IMR-90 (cell line): ENCODE results near the gene TOP3B.

Source experiments
- CEBPB ChIP-seq: IDR thresholded peaks from 2 replicates; pipeline ENCODE4 v1.6.1; 2012; ENCODE audit warnings: low read depth, low read length, improper control_type of control experiment
- CTCF ChIP-seq: conservative IDR thresholded peaks from 2 replicates; pipeline ENCODE4 v1.5.1; 2012; ENCODE audit warnings: mild to moderate bottlenecking, low read depth, low read length, improper control_type of control experiment
- ELK1 ChIP-seq: fragments of 150-350 bp; IDR thresholded peaks from 2 replicates; pipeline ENCODE4 v1.6.1; 2016; ENCODE audit warnings: low read depth, mild to moderate bottlenecking, low read length, moderate library complexity, borderline replicate concordance
- FOS ChIP-seq: fragments of 150-350 bp; IDR thresholded peaks from 2 replicates; pipeline ENCODE4 v1.6.1; 2016; ENCODE audit warnings: low read depth, low read length
- MAZ ChIP-seq: IDR thresholded peaks from 2 replicates; pipeline ENCODE4 v1.6.1; 2012; ENCODE audit warnings: low read depth, mild to moderate bottlenecking, low read length, improper control_type of control experiment, moderate library complexity, borderline replicate concordance
- POLR2A ChIP-seq: IDR thresholded peaks from 2 replicates; pipeline ENCODE4 v1.6.1; 2012; ENCODE audit warnings: mild to moderate bottlenecking, low read depth, low read length
- RAD21 ChIP-seq: IDR thresholded peaks from 2 replicates; pipeline ENCODE4 v1.6.1; 2012; ENCODE audit warnings: low read length, improper control_type of control experiment
- RFX5 ChIP-seq: IDR thresholded peaks from 2 replicates; pipeline ENCODE4 v1.8.0; 2012; ENCODE audit warnings: low read depth, mild to moderate bottlenecking, low read length, moderate library complexity
- USF2 ChIP-seq: fragments of 150-350 bp; IDR thresholded peaks from 2 replicates; pipeline ENCODE4 v1.6.1; 2017; ENCODE audit warnings: mild to moderate bottlenecking, antibody characterized with exemption, low read length, low read depth

GRCh38 chr22:21938071-21938822 is 44.3 kb downstream of the TOP3B start:
- TF ChIP-seq CTCF (peak; percentile 99), RAD21 (peak; percentile 90), RFX5 (no peak), FOS (no peak), USF2 (no peak), POLR2A (no peak; the same call in 1 of the 2 replicates), ELK1 (no peak), CEBPB (no peak), MAZ (peak; percentile 88)
